LNCAP (cell line): ENCODE results near the gene GRM4.

Experiments
- CTCF ChIP-seq: fragments of 450-650 bp; IDR thresholded peaks from 2 replicates; pipeline ENCODE4 v1.5.1; 2017; ENCODE audit warnings: mild to moderate bottlenecking

The GRM4 gene

GRCh38 chr6:34090935-34091334, 55.0 kb downstream of the GRM4 start:
- TF ChIP-seq CTCF, result no peak

- TF ChIP-seq CTCF, result no peak
These were observed 55.4 kb downstream of the GRM4 start for GRCh38 chr6:34090529-34090928.

- TF ChIP-seq CTCF, result no peak
These were observed 59.3 kb downstream of the GRM4 start for GRCh38 chr6:34086558-34086957.

GRCh38 chr6:34085453-34086170, 60.3 kb downstream of the GRM4 start:
- no peak for TF ChIP-seq CTCF

GRCh38 chr6:34084591-34085290, 61.1 kb downstream of the GRM4 start:
- no peak for TF ChIP-seq CTCF

GRCh38 chr6:34082864-34083626, 62.8 kb downstream of the GRM4 start:
- no peak for TF ChIP-seq CTCF

GRCh38 chr6:34082348-34082747, 63.5 kb downstream of the GRM4 start:
- no peak for TF ChIP-seq CTCF
